H9 (cell line): Measurements from ENCODE around the gene CELF6. TPM values are rescaled to one million over a fixed set of nuclear protein-coding genes. Genes with fewer than 3 reads are reported as not detected.

ENCODE experiments used
- DNase-seq: peaks from one replicate; pipeline ENCODE4 v3.0.0-alpha.2; 2017
- H2AFZ ChIP-seq: one replicate; pipeline ENCODE4 v1.6.1; 2013; ENCODE audit warnings: mild to moderate bottlenecking, low read length, control low read depth, moderate library complexity
- H2AK5ac ChIP-seq: 2 replicates; pipeline ENCODE4 v1.6.1; 2013; ENCODE audit warnings: low read length, control low read depth, mixed read lengths; ENCODE audit not compliant: insufficient read length
- H2BK120ac ChIP-seq: one replicate; pipeline ENCODE4 v1.6.1; 2013; ENCODE audit warnings: low read depth, mild to moderate bottlenecking, low read length, control low read depth, inconsistent platforms; ENCODE audit not compliant: poor library complexity, severe bottlenecking
- H2BK12ac ChIP-seq: 2 replicates; pipeline ENCODE4 v1.6.1; 2013; ENCODE audit warnings: low read length, control low read depth, mixed read lengths, low read depth; ENCODE audit not compliant: insufficient read length
- H2BK15ac ChIP-seq: 2 replicates; pipeline ENCODE4 v1.6.1; 2013; ENCODE audit warnings: low read depth, low read length, control low read depth
- H2BK20ac ChIP-seq: one replicate; pipeline ENCODE4 v1.6.1; 2013; ENCODE audit warnings: low read depth, mild to moderate bottlenecking, low read length, control low read depth, inconsistent platforms; ENCODE audit not compliant: poor library complexity, severe bottlenecking
- H2BK5ac ChIP-seq: 2 replicates; pipeline ENCODE4 v1.6.1; 2013; ENCODE audit warnings: low read length, control low read depth, mixed read lengths; ENCODE audit not compliant: insufficient read length
- H3K14ac ChIP-seq: 2 replicates; pipeline ENCODE4 v1.6.1; 2013; ENCODE audit warnings: low read length, control low read depth; ENCODE audit not compliant: insufficient read depth
- H3K18ac ChIP-seq: 2 replicates; pipeline ENCODE4 v1.6.1; 2013; ENCODE audit warnings: low read depth, mild to moderate bottlenecking, mixed read lengths, low read length, control low read depth; ENCODE audit not compliant: insufficient read length
- H3K23ac ChIP-seq: 2 replicates; pipeline ENCODE4 v1.6.1; 2013; ENCODE audit warnings: low read length, control low read depth, mixed read lengths, low read depth; ENCODE audit not compliant: insufficient read length
- H3K23me2 ChIP-seq: 2 replicates; pipeline ENCODE4 v1.6.1; 2013; ENCODE audit warnings: low read depth, mild to moderate bottlenecking, mixed read lengths, low read length, control low read depth; ENCODE audit not compliant: insufficient read length, poor library complexity, severe bottlenecking
- H3K27ac ChIP-seq: 2 replicates; pipeline ENCODE4 v1.5.1; 2013; ENCODE audit warnings: low read length, control low read depth, mixed read lengths, low read depth; ENCODE audit not compliant: insufficient read length
- H3K27me3 ChIP-seq: 2 replicates; pipeline ENCODE4 v1.6.1; 2013; ENCODE audit warnings: low read length, control low read depth, inconsistent platforms; ENCODE audit not compliant: insufficient read depth
- H3K4ac ChIP-seq: 2 replicates; pipeline ENCODE4 v1.6.1; 2013; ENCODE audit warnings: low read depth, mild to moderate bottlenecking, control low read depth, inconsistent platforms, low read length, moderate library complexity
- H3K4me1 ChIP-seq: 2 replicates; pipeline ENCODE4 v1.6.1; 2013; ENCODE audit warnings: low read length, control low read depth, inconsistent platforms; ENCODE audit not compliant: insufficient read depth
- H3K4me2 ChIP-seq: 2 replicates; pipeline ENCODE4 v1.6.1; 2013; ENCODE audit warnings: low read length, control low read depth, mixed read lengths; ENCODE audit not compliant: insufficient read length, insufficient read depth
- H3K56ac ChIP-seq: 2 replicates; pipeline ENCODE4 v1.6.1; 2013; ENCODE audit warnings: low read depth, mild to moderate bottlenecking, mixed read lengths, low read length, control low read depth; ENCODE audit not compliant: insufficient read length
- H3K79me1 ChIP-seq: 2 replicates; pipeline ENCODE4 v1.6.1; 2013; ENCODE audit warnings: low read depth, mild to moderate bottlenecking, moderate library complexity, low read length, control low read depth, inconsistent platforms; ENCODE audit not compliant: insufficient read depth, poor library complexity, severe bottlenecking
- H3K79me2 ChIP-seq: 2 replicates; pipeline ENCODE4 v1.6.1; 2013; ENCODE audit warnings: low read length, control low read depth, inconsistent platforms; ENCODE audit not compliant: insufficient read depth
- H3K9ac ChIP-seq: 2 replicates; pipeline ENCODE4 v1.6.1; 2013; ENCODE audit warnings: low read length, control low read depth, mixed read lengths; ENCODE audit not compliant: insufficient read length; ENCODE audit errors: extremely low read depth
- H3K9me3 ChIP-seq: one replicate; pipeline ENCODE4 v1.6.1; 2013; ENCODE audit warnings: low read depth, low read length, inconsistent platforms; ENCODE audit not compliant: control insufficient read depth
- H3T11ph ChIP-seq: one replicate; pipeline ENCODE4 v1.6.1; 2013; ENCODE audit warnings: mild to moderate bottlenecking, low read length, control low read depth, inconsistent platforms
- H4K20me1 ChIP-seq: one replicate; pipeline ENCODE4 v1.6.1; 2013; ENCODE audit not compliant: control insufficient read depth, insufficient read length, insufficient read depth
- H4K5ac ChIP-seq: 2 replicates; pipeline ENCODE4 v1.6.1; 2013; ENCODE audit warnings: low read depth, mild to moderate bottlenecking, mixed read lengths, low read length, control low read depth; ENCODE audit not compliant: insufficient read length
- H4K8ac ChIP-seq: replicated peaks from 2 replicates; pipeline ENCODE4 v1.6.1; 2013; ENCODE audit warnings: low read length, control low read depth, mixed read lengths, low read depth; ENCODE audit not compliant: insufficient read length
- H4K91ac ChIP-seq: 2 replicates; pipeline ENCODE4 v1.6.1; 2013; ENCODE audit warnings: low read depth, mild to moderate bottlenecking, moderate library complexity, mixed read lengths, low read length, control low read depth; ENCODE audit not compliant: insufficient read length
- H3K27ac Mint-ChIP-seq, 3 experiments: 2 replicates in 2 of 3; 3 replicates in 1 of 3; pipeline ENCODE4 v1.8.0; 2020 to 2021; ENCODE audit warnings: mixed read lengths in 3 of 3, mild to moderate bottlenecking in 1 of 3, moderate library complexity in 1 of 3
- H3K27me3 Mint-ChIP-seq: 2 replicates; pipeline ENCODE4 v1.8.0; 2021; ENCODE audit warnings: low read depth, mild to moderate bottlenecking, moderate library complexity, mixed read lengths
- H3K36me3 Mint-ChIP-seq, 3 experiments: 2 replicates in 2 of 3; 3 replicates in 1 of 3; pipeline ENCODE4 v1.8.0; 2020 to 2021; ENCODE audit warnings: low read depth in 3 of 3, mixed read lengths in 3 of 3; ENCODE audit not compliant: insufficient read depth in 1 of 3
- H3K4me1 Mint-ChIP-seq, 2 experiments: 2 replicates each; pipeline ENCODE4 v1.8.0; 2020; ENCODE audit warnings: mixed read lengths in 2 of 2
- H3K4me3 Mint-ChIP-seq, 2 experiments: 2 replicates in 1 of 2; 3 replicates in 1 of 2; pipeline ENCODE4 v1.8.0; 2020 to 2021; ENCODE audit warnings: mild to moderate bottlenecking in 2 of 2, mixed read lengths in 2 of 2, moderate library complexity in 1 of 2
- H3K9me3 Mint-ChIP-seq, 2 experiments: 2 replicates in 1 of 2; 3 replicates in 1 of 2; pipeline ENCODE4 v1.8.0; 2020; ENCODE audit warnings: mild to moderate bottlenecking in 2 of 2, mixed read lengths in 2 of 2, moderate library complexity in 1 of 2
- WGBS: extraction: QIAGEN DNeasy Blood & Tissue Kit; methylation state at CpG from one replicate; pipeline ENCODE4 v1.1.7; 2013; ENCODE audit warnings: missing lambda C conversion rate, low lambda C conversion rate, mixed read lengths; ENCODE audit not compliant: insufficient read length; ENCODE audit errors: extremely low coverage; 5-methylcytosine and 5-hydroxymethylcytosine counted together
- total RNA-seq: library from RNA; stranded (reverse); gene quantifications from 2 replicates; pipeline ENCODE4 v1.2.1, GENCODE V29; 2021
- TF ChIP-seq, protein P1 (sequence below): fragments of 200-600 bp; sonication (generic); conservative IDR thresholded peaks from 3 replicates; pipeline ENCODE4 v1.8.0; 2021; ENCODE audit warnings: antibody characterized with exemption, mild to moderate bottlenecking

Gene CELF6
- total RNA-seq, 1 experiment from 2014 or later, result 0.13 TPM

DNA sequence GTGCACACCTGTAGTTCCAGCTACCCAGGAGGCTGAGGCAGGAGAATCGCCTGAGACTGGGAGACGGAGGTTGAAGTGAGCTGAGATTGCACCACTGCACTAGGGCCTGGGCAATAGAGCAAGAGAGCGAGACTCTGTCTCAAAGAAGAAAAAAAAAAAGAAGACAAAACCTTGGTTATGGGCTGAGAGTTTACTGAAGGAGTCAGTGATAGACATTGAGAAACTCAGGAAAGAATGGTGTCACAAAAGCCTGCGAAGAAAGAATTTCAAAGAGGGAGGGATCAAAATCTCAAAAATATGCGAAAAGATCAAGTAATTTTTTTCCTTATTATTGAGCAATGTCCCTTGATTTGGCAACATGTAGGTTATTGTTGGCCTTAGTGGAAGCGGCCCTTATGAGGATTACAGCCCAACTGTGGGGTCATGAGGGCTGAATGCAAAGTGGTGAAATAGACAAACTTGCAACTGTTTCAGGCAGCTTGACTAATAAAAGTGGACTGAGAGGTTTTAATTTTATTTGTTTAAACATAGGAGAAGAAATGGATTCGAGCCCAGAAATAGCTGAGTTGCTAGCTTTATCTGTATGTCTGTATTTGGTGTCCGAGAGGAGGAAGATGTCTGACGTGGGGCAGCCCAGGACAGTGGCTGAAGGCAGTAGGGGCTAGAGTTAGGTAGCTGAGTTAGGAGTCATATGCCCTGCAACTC is 18.8 kb upstream of the CELF6 start:
- H3K14ac ChIP-seq, result no peak overlapping the region
- H3K9me3 Mint-ChIP-seq, result no peaks in the 10 kb centered on the region
- WGBS, result no CpG with 5 or more reads among the region's 9 CpGs
- no peak overlapping the region for H3K56ac ChIP-seq
- no peak for DNase-seq
- H3K4ac ChIP-seq, result no peak overlapping the region
- H3T11ph ChIP-seq, result no peak overlapping the region
- H2AK5ac ChIP-seq, result no peak overlapping the region
- H4K20me1 ChIP-seq, result no peaks in the 10 kb centered on the region
- no peak overlapping the region for H2BK5ac ChIP-seq
- no peaks in the 10 kb centered on the region for H3K79me1 ChIP-seq
- H4K5ac ChIP-seq, result no peak overlapping the region
- no peak overlapping the region for H4K91ac ChIP-seq
- no peak overlapping the region for H2BK20ac ChIP-seq
- TF ChIP-seq, protein P1, sequence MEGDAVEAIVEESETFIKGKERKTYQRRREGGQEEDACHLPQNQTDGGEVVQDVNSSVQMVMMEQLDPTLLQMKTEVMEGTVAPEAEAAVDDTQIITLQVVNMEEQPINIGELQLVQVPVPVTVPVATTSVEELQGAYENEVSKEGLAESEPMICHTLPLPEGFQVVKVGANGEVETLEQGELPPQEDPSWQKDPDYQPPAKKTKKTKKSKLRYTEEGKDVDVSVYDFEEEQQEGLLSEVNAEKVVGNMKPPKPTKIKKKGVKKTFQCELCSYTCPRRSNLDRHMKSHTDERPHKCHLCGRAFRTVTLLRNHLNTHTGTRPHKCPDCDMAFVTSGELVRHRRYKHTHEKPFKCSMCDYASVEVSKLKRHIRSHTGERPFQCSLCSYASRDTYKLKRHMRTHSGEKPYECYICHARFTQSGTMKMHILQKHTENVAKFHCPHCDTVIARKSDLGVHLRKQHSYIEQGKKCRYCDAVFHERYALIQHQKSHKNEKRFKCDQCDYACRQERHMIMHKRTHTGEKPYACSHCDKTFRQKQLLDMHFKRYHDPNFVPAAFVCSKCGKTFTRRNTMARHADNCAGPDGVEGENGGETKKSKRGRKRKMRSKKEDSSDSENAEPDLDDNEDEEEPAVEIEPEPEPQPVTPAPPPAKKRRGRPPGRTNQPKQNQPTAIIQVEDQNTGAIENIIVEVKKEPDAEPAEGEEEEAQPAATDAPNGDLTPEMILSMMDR, result no peak
- no peak overlapping the region for H3K4me2 ChIP-seq
- H3K27ac ChIP-seq, result no peak overlapping the region
- H3K4me3 Mint-ChIP-seq, result no peak overlapping the region
- no peak overlapping the region for H2BK12ac ChIP-seq
- no peaks in the 10 kb centered on the region for H3K9me3 ChIP-seq
- no peak overlapping the region for H3K18ac ChIP-seq
- no peak overlapping the region for H3K9ac ChIP-seq
- peaks cover 7 to 10% of the 10 kb centered on the region in 2 experiments for H3K4me1 Mint-ChIP-seq
- no peaks in the 10 kb centered on the region for H3K23me2 ChIP-seq
- H3K23ac ChIP-seq, result no peak overlapping the region
- H3K27me3 ChIP-seq, result no peaks in the 10 kb centered on the region
- no peak overlapping the region for H2AFZ ChIP-seq
- H2BK15ac ChIP-seq, result no peak overlapping the region
- no peaks in the 10 kb centered on the region for H3K27me3 Mint-ChIP-seq
- H2BK120ac ChIP-seq, result no peak overlapping the region
- H4K8ac ChIP-seq, result no peak overlapping the region
- 0 out of 7 replicates have a peak, but pooled peaks cover 0 to 3% (median 0%) of the 10 kb centered on the region in 3 experiments for H3K36me3 Mint-ChIP-seq
- H3K27ac Mint-ChIP-seq, result peak overlapping the region in 1 of 3 experiments; percentile 38; a peak in 2 of 7 replicates
- no peaks in the 10 kb centered on the region for H3K4me1 ChIP-seq
- H3K79me2 ChIP-seq, result no peaks in the 10 kb centered on the region
